Activated naive CD4-positive, alpha-beta T cell treated with anti-CD3 and anti-CD28 coated beads, Interleukin-2, amount 50 U/mL, for 24 hours (primary cell): ENCODE results near the gene TESPA1.
A peak's percentile ranks its signal among the peaks of the same experiment; 100 is the strongest.
"Not testable (repeated sequence)": the region's sequence is repeated elsewhere in the genome, so short reads cannot be mapped to it uniquely, and the experiment has no call there.

Source experiments
- H3K27ac Mint-ChIP-seq: one replicate; pipeline ENCODE4 v1.8.0; 2021; ENCODE audit warnings: mild to moderate bottlenecking, mixed read lengths
- H3K27me3 Mint-ChIP-seq: one replicate; pipeline ENCODE4 v1.8.0; 2021; ENCODE audit warnings: mixed read lengths
- H3K36me3 Mint-ChIP-seq: one replicate; pipeline ENCODE4 v1.8.0; 2021; ENCODE audit warnings: mixed read lengths
- H3K4me1 Mint-ChIP-seq: one replicate; pipeline ENCODE4 v1.8.0; 2021; ENCODE audit warnings: mixed read lengths
- H3K4me3 Mint-ChIP-seq: one replicate; pipeline ENCODE4 v1.8.0; 2021; ENCODE audit warnings: mild to moderate bottlenecking, mixed read lengths
- H3K9me3 Mint-ChIP-seq: one replicate; pipeline ENCODE4 v1.8.0; 2021; ENCODE audit warnings: mixed read lengths

Gene TESPA1

DNA sequence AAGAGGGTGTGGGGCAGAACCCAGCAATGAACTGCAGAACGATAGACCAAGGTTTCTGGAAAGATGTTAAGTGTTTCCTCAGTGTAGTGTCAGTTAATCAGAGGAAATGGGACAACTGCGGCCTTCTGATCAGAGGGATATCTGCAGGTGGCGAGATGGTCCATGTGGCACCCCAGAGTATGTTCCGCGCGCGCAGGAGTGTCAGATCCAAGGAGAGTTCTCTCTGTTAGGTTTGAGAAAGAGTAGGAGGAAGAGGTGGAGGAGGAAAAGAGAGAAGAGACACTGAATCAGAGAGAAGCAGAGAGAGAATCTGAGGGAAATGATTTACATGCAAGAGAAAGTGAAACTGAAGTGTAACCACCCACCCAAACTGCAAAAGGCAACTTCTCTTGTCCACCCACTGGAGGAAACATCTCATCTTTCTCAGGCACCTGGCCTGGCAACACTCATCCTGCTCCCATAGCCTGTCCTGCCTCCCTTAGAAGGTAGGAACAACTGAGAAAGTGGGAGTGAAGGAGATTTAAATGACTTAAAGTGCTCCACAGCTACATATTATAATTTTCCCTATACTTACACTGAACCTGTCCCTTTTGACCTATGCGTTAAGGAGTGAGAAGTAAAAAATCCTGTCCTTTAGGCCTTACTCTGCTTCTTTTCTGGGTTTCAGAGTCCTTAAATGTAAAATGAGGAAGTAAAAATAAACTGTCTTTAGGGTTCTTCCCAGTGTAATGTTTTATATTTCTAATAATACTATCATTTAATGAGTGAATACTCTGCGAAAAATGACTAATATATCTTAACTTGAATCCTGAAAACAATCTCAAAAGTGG is 6.8 kb upstream of the TESPA1 start:
- Mint-ChIP-seq H3K27ac (peak overlapping the region; percentile 88), H3K36me3 (peaks cover 6% of the 10 kb centered on the region), H3K4me1 (peaks cover 73% of the 10 kb centered on the region), H3K9me3 (no peaks in the 10 kb centered on the region), H3K4me3 (peak overlapping the region; percentile 88), H3K27me3 (no peaks in the 10 kb centered on the region)

DNA sequence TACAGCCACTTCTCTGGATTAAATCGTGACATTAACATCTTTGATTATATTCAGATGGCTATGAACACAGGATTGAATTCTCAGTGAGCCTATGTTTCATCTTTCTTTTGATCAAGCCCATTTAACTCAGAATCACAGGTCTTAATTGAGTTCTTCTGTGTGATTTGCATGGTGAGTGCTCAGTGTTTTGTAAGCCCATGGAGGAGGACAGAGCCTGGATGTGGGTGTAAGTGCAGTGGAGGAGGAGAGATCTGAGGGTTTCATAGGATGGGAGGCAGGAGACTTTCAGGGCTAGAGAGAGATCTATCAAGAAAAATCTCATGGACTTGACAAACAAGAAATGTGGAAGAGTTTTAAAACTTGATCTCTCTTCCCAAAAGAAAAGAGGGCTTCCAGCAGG is 5.3 kb upstream of the TESPA1 start:
- Mint-ChIP-seq H3K4me3 (peak overlapping the region; percentile 88), H3K36me3 (peaks cover 6% of the 10 kb centered on the region), H3K27me3 (no peaks in the 10 kb centered on the region), H3K9me3 (no peaks in the 10 kb centered on the region), H3K27ac (peak overlapping the region; percentile 88), H3K4me1 (peaks cover 87% of the 10 kb centered on the region)

DNA sequence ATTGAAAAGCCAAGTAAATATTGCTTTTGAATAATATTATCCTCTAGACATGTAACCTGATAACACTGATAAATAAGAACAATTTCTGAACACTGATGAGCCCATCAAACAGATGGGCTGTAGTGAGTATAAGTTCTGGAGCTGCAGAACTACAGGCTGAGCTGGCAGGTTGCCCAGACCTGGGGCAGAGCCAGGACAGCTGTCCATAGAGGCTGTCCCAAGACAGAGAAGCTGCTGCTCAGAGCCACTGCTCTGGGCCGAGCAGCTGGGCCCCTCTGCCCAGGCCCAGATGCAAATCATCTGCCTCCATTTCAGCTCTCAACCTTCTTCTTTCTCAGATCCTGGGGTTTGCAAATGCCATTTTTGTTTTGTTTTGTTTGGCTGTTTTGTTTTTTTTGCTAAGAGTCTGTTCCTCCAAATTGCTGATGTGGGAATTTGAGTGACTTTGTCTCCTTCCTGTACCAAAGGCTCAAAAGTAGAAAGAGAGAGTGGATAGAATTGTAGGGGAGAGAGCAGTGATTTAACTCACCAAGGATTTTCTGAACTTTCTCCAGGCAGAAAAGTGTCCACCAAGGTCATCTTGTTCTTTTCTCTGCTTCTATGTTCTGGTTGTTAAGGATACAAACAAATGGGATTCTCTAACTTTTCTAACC is 4.0 kb upstream of the TESPA1 start:
- H3K27ac Mint-ChIP-seq = peak overlapping the region; percentile 91
- peaks cover 86% of the 10 kb centered on the region for H3K4me1 Mint-ChIP-seq
- peak overlapping the region; percentile 16 for H3K4me3 Mint-ChIP-seq
- H3K27me3 Mint-ChIP-seq = no peaks in the 10 kb centered on the region
- peaks cover 6% of the 10 kb centered on the region for H3K36me3 Mint-ChIP-seq
- no peaks in the 10 kb centered on the region for H3K9me3 Mint-ChIP-seq

DNA sequence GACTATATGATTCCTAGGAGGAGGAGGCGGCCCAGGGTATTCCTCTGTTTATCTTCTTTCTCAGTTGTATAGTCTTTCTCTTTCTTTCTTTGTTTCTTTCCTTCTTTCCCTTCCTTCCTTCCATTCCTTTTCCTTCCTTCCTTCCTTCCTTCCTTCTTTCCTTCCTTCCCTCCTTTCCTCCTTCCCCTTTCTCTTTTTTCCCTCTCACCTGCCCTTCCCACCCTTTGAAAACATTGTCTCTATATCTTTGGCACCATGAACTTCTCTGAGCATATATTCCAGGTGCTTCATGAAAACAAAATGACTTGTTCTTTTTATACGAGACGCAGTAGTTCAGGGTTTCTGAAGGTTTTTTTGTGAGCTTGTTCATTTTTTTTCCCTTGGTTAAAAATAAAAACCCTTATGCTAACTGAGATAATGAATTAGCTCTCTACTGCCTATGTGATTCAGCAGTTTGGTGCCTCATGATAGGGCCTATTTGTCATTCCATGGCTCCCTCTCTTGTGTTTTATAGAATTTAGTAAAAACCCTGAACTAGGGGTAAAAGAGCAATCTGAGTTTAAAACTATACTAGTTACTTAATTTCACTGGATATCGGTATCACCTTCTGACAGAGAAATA is 3.2 kb upstream of the TESPA1 start:
- H3K4me1 Mint-ChIP-seq = peaks cover 85% of the 10 kb centered on the region
- H3K27ac Mint-ChIP-seq = peak overlapping the region; percentile 91
- H3K9me3 Mint-ChIP-seq = no peaks in the 10 kb centered on the region
- no peaks in the 10 kb centered on the region for H3K27me3 Mint-ChIP-seq
- H3K36me3 Mint-ChIP-seq = peaks cover 14% of the 10 kb centered on the region
- peak overlapping the region; percentile 62 for H3K4me3 Mint-ChIP-seq

DNA sequence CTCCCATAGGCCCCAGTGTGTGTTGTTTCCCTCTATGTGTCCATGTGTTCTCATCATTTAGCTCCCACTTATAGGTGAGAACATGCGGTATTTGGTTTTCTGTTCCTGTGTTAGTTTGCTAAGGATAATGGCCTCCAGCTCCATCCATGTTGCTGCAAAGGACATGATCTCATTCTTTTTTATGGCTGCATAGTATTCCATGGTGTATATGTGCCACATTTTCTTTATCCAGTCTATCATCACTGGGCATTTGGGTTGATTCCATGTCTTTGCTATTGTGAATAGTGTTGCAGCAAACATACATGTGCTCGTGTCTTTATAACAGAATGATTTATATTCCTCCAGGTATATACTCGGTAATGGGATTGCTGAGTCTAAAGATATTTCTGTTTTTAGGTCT is 2.2 kb upstream of the TESPA1 start:
- Mint-ChIP-seq H3K4me1 (peaks cover 87% of the 10 kb centered on the region), H3K27ac (peak overlapping the region; percentile 75), H3K4me3 (peak overlapping the region; percentile 1), H3K36me3 (peaks cover 23% of the 10 kb centered on the region)
- H3K27me3 Mint-ChIP-seq, H3K9me3 Mint-ChIP-seq: not testable (repeated sequence)

DNA sequence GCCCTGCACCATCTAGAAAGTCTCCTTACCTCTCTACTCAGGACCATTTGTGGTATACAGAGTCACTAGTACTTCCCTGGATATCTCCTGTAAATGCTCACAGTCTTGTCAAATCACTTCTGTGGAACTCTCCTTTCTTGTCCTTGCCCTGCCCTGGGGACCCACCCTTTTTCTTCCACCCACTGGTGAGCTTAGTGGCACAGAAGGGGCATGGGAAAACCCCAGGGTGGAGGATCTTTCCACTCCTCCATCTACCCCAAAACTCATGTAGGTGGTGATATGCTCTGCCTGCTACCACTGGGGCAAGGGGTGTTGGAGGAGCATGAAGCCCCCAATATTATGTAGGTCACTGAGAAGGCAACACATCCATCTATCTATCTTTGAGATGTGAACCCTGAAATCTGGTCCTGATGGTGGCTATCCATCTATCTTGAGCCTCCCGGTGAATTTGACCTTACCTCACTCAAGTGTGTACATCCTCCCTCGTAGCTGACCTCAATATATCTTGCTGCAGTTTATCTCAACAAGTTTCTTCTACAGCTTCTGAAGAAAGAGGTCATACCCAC is 943 bp downstream of the TESPA1 start:
- H3K27ac Mint-ChIP-seq = peak overlapping the region; percentile 97
- H3K36me3 Mint-ChIP-seq = peaks cover 41% of the 10 kb centered on the region
- no peaks in the 10 kb centered on the region for H3K9me3 Mint-ChIP-seq
- no peaks in the 10 kb centered on the region for H3K27me3 Mint-ChIP-seq
- H3K4me3 Mint-ChIP-seq = peak overlapping the region; percentile 95
- H3K4me1 Mint-ChIP-seq = peaks cover 81% of the 10 kb centered on the region

DNA sequence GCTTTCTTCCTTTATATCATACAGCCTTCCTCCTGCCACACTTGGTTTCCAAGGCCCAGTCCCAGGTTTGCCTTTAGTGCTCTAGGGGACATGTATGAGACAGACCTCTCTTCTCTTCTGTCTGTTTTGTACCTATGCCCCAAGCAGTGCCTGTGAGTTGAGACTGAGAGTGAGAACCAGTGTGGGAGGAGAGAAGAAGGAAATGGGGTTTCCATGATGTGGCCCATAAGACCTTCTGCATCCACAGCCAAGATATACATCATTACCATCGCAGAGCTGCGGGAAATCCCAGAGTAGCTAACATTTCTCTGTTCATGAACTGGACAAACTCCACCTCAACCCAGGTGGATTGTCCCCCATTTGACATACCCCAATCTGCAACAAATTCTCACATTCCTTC is 2.8 kb downstream of the TESPA1 start:
- peaks cover 50% of the 10 kb centered on the region for H3K36me3 Mint-ChIP-seq
- H3K9me3 Mint-ChIP-seq = no peaks in the 10 kb centered on the region
- peak overlapping the region; percentile 95 for H3K4me3 Mint-ChIP-seq
- peaks cover 83% of the 10 kb centered on the region for H3K4me1 Mint-ChIP-seq
- peak overlapping the region; percentile 97 for H3K27ac Mint-ChIP-seq
- H3K27me3 Mint-ChIP-seq = no peaks in the 10 kb centered on the region

DNA sequence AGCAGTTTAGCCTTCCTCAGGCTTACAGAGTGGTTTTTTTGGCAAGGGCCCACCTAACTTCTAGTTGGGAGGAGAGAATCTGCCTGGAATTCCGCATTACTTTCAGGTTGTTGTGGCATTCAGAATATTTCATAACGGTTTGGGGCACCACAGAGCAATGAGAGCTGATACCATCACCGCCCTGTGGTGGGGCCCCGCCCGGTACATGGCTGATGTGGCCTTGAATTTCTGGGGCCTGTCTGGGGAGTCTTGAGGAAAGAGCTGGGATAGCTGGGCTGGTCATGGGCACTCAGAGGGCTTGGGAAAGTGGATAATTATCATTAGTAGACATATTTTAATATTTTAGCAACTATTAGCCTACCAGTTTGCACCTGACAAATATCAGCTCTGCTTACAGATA is 4.2 kb downstream of the TESPA1 start:
- peak overlapping the region; percentile 97 for H3K27ac Mint-ChIP-seq
- peaks cover 59% of the 10 kb centered on the region for H3K36me3 Mint-ChIP-seq
- H3K4me3 Mint-ChIP-seq = peak overlapping the region; percentile 95
- H3K9me3 Mint-ChIP-seq = no peaks in the 10 kb centered on the region
- peaks cover 83% of the 10 kb centered on the region for H3K4me1 Mint-ChIP-seq
- H3K27me3 Mint-ChIP-seq = no peaks in the 10 kb centered on the region

DNA sequence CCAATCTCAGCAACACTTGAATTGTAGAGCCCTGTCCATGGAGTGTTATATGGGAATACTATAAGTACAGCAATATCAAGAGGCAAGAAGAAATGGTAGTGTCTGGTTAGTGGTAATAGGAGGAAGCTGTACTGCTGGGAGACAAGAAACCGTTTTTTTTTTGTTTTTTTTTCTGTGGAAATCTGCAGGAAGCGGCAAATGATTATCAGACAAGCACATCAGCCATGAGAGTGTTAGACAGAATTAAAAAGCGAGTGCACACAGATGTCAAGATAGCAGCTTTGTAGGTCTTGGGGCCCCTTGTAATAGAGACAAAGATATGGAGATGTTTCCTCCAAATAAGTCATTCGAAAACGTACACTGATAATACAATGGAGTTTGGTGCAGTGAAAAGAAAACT is 6.7 kb downstream of the TESPA1 start:
- no peaks in the 10 kb centered on the region for H3K9me3 Mint-ChIP-seq
- H3K27me3 Mint-ChIP-seq = no peaks in the 10 kb centered on the region
- peaks cover 93% of the 10 kb centered on the region for H3K4me1 Mint-ChIP-seq
- peaks cover 69% of the 10 kb centered on the region for H3K36me3 Mint-ChIP-seq
- peak overlapping the region; percentile 95 for H3K4me3 Mint-ChIP-seq
- peak overlapping the region; percentile 86 for H3K27ac Mint-ChIP-seq

DNA sequence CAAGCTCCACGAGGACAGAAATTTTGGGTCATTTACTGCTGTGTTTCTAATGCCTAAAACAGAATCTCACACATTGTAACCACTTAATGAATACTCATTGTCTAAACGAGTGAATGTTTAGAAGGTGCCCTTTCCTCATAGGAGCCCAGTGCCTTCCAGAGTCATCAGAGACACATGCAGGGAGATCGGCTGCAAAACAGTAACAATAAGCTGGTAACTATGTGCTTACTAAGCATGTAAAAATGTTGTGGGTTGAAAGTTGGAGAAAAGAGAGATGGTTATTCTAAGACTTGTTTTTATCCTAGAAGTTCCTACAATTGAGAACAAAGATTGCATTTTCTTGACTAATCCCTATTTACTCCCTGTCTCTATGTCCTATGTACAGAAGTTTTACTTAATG is 7.4 kb downstream of the TESPA1 start:
- Mint-ChIP-seq H3K4me3 (peak overlapping the region; percentile 95), H3K4me1 (peaks cover 93% of the 10 kb centered on the region), H3K27ac (peak overlapping the region; percentile 86), H3K36me3 (peaks cover 67% of the 10 kb centered on the region), H3K9me3 (no peaks in the 10 kb centered on the region), H3K27me3 (no peaks in the 10 kb centered on the region)

DNA sequence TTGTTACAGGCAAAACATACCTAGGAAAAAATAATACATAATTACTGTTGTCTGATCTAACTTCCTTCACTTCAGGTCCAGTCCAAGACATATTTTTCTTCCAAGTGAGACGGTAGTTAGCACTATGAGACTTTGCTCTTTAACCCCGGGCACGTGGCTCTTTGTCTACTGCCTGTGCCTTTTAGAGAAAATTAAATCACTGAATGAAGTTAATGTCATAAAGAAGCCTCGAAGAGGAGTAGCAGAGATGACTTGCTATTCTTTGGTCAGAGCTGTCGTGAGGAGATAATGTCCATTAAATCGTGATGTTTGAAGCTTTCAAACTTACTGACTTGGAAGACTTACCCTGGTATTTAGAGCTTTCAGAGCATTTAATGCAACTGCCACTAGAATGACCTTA is 8.7 kb downstream of the TESPA1 start:
- Mint-ChIP-seq H3K36me3 (peaks cover 68% of the 10 kb centered on the region), H3K4me3 (peak overlapping the region; percentile 95), H3K27me3 (no peaks in the 10 kb centered on the region), H3K9me3 (no peaks in the 10 kb centered on the region), H3K4me1 (peaks cover 97% of the 10 kb centered on the region), H3K27ac (peak overlapping the region; percentile 86)

DNA sequence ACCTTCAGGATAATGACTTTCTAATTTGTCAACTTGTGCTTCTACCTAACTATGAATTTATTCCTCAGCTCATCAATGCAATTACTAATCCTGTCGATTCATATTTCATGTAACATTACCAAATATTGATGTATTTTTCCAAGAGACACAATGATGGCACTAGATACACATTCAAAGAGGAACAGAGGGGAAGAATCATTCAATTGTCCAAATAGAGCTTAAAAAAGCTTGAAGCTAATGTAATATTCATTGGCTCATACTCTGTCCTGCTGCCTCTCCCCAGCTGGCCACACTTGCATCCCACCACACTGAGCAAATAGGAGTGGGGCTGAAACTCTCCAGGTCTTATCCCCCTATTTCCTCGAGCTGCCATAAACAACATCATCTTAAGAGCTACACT is 9.3 kb downstream of the TESPA1 start:
- peak overlapping the region; percentile 86 for H3K27ac Mint-ChIP-seq
- H3K27me3 Mint-ChIP-seq = no peaks in the 10 kb centered on the region
- peaks cover 99% of the 10 kb centered on the region for H3K4me1 Mint-ChIP-seq
- H3K36me3 Mint-ChIP-seq = peaks cover 67% of the 10 kb centered on the region
- H3K9me3 Mint-ChIP-seq = no peaks in the 10 kb centered on the region
- peak overlapping the region; percentile 95 for H3K4me3 Mint-ChIP-seq

DNA sequence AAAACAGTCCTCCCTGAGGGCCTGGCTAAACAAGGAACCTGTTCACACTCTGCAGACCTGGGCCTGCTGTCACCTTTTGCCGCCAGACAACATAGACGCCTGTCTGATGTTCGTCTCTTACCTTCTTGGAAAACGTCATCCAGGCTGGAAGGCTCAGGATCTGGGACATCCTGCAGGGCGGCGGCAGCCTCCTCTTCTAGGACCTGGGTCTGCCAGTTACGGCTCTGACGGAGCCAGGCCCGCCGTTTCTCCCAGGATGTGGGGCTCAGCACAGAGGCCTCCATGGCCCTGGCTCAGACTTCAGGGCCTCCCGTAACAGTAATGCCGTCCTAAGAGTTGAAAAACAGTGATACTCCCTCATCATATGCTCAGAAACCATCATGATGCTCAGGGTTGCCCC is 10.3 kb downstream of the TESPA1 start:
- no peaks in the 10 kb centered on the region for H3K9me3 Mint-ChIP-seq
- peaks cover 97% of the 10 kb centered on the region for H3K4me1 Mint-ChIP-seq
- H3K36me3 Mint-ChIP-seq = peaks cover 58% of the 10 kb centered on the region
- H3K27ac Mint-ChIP-seq = peak overlapping the region; percentile 86
- no peaks in the 10 kb centered on the region for H3K27me3 Mint-ChIP-seq
- H3K4me3 Mint-ChIP-seq = peak overlapping the region; percentile 69

DNA sequence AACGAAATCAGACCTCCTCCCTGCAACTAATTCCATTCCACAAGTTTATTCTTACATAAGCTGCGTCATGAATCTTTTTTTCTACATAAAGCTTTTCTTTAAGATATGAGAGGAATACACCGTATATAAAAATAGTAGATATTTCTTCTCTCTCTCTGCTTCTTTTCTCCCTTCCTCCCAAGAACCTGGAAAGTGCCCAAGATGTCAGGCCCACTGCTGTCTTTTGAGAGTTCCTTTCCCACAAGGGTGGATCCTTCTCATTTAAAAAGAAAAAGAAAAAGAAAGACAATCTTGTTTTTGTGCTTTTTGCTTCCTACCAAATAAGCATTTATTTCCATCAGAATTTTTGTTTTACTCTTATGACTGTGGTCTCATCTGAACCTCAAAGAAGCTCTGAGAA is 11.0 kb downstream of the TESPA1 start:
- H3K4me1 Mint-ChIP-seq = peaks cover 93% of the 10 kb centered on the region
- H3K36me3 Mint-ChIP-seq = peaks cover 53% of the 10 kb centered on the region
- H3K9me3 Mint-ChIP-seq = no peaks in the 10 kb centered on the region
- H3K4me3 Mint-ChIP-seq = peak overlapping the region; percentile 69
- H3K27me3 Mint-ChIP-seq = no peaks in the 10 kb centered on the region
- H3K27ac Mint-ChIP-seq = peak overlapping the region; percentile 86

DNA sequence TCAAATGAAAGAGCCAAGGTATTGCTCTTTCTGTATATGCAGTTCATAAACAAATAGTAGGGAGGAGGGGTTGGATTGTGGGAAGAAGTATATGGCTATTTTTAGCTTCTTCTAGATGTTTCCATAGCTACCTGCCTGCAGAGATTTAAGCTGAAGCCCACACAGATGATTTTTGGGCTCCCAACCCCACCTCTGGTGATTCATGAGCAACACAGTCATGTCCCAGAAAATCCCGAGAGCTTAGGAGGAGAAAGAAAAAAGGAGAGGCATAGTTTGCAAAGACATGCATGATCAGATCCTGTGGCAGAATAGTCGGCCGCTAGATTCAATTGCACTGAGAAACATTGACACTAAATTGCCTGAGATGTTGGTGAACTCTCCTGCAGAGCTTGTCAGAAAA is 13.8 kb downstream of the TESPA1 start:
- H3K4me1 Mint-ChIP-seq = peaks cover 93% of the 10 kb centered on the region

More for the DNA sequence above, 13.8 kb downstream of the TESPA1 start:
- Mint-ChIP-seq H3K27me3 (no peaks in the 10 kb centered on the region), H3K27ac (peak overlapping the region; percentile 89), H3K9me3 (no peaks in the 10 kb centered on the region), H3K36me3 (peaks cover 50% of the 10 kb centered on the region), H3K4me3 (peak overlapping the region; percentile 19)
